ENCODE measurements around the gene SHOC2. TPM values are rescaled to one million over a fixed set of nuclear protein-coding genes. Genes with fewer than 3 reads are reported as not detected.
A peak's percentile ranks its signal among the peaks of the same experiment; 100 is the strongest.

Gene SHOC2
- total and polyA plus RNA-seq, 2 donors (not counting 1 experiment from before 2014, with no cell fraction given): 45.3 to 83.6 TPM

DNA sequence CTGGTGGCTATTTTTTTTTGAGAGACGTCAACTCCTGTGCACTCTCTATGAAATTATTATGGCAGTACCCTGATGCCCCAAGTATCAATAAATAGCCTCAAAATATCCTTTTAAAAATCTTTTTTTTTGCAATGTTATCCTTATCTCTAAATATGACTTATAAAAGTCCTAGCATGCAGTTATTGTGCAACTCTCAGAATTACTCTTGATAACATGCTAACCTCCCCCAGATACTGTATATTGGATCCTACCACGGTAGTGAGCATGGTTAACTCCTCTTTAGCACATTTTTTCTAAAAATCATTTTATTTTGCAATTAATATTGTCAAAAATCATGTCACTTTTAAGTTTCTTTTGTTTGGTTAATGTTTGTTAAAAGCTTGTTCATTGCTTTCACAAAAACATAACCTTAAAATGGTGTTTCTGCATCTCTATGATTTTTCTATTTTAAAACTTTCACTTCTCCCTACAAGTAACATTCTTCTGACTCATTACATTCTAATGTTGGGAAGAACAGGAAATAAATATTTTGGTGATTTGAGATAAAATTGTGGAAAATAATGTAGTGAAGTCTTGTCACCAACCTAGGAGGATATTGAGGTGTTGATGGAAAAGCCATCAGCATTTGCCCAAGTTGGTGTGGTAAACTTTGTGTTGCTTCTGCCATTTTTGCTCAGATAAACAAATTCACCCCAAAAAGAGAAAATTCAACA, 115.3 kb downstream of the SHOC2 start:
- no peak overlapping the region for H3K27ac ChIP-seq (ENCODE audit: insufficient read depth, low read length)
- no peak overlapping the region for H2AFZ ChIP-seq (ENCODE audit: low read length)
- H3K36me3 ChIP-seq (ENCODE audit: control insufficient read depth, insufficient read depth, low read length): no peaks in the 10 kb centered on the region
- TF ChIP-seq, protein P1, sequence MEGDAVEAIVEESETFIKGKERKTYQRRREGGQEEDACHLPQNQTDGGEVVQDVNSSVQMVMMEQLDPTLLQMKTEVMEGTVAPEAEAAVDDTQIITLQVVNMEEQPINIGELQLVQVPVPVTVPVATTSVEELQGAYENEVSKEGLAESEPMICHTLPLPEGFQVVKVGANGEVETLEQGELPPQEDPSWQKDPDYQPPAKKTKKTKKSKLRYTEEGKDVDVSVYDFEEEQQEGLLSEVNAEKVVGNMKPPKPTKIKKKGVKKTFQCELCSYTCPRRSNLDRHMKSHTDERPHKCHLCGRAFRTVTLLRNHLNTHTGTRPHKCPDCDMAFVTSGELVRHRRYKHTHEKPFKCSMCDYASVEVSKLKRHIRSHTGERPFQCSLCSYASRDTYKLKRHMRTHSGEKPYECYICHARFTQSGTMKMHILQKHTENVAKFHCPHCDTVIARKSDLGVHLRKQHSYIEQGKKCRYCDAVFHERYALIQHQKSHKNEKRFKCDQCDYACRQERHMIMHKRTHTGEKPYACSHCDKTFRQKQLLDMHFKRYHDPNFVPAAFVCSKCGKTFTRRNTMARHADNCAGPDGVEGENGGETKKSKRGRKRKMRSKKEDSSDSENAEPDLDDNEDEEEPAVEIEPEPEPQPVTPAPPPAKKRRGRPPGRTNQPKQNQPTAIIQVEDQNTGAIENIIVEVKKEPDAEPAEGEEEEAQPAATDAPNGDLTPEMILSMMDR (conservative IDR thresholded peaks at IDR 0.05 in 1 of 2, IDR thresholded peaks at IDR 0.05 in 1 of 2; ENCODE audit: low read depth in 1 of 2, low read length in 2 of 2): no peak
- TF ChIP-seq EZH2 (IDR thresholded peaks at IDR 0.05; ENCODE audit: low read length, missing control alignments): no peak
- no peaks in the 10 kb centered on the region for H3K79me2 ChIP-seq (ENCODE audit: control insufficient read depth, insufficient read depth, low read length)
- H3K27me3 ChIP-seq (ENCODE audit: control insufficient read depth, insufficient read depth, low read length): no peaks in the 10 kb centered on the region
- no peaks in the 10 kb centered on the region for H3K4me1 ChIP-seq (ENCODE audit: control insufficient read depth, extremely low read depth, insufficient read depth, low read length)
- H4K20me1 ChIP-seq (ENCODE audit: control insufficient read depth, extremely low read depth, insufficient read depth, low read length): no peaks in the 10 kb centered on the region
- H3K9me3 ChIP-seq (ENCODE audit: control insufficient read depth, insufficient read depth, low read depth, low read length): no peaks in the 10 kb centered on the region
- no peak overlapping the region for H3K9ac ChIP-seq (ENCODE audit: insufficient read depth, low read length)
- no peak overlapping the region for H3K4me2 ChIP-seq (ENCODE audit: extremely low read depth, insufficient read depth, low read length)
- H3K4me3 ChIP-seq (replicated peaks in 1 of 4; ENCODE audit: control extremely low read depth in 1 of 4, insufficient read depth in 1 of 4, low read depth in 3 of 4, low read length in 4 of 4): no peak overlapping the region
- peak; percentile 5 to 49 for DNase-seq (ENCODE audit: low read depth in 2 of 2)

DNA sequence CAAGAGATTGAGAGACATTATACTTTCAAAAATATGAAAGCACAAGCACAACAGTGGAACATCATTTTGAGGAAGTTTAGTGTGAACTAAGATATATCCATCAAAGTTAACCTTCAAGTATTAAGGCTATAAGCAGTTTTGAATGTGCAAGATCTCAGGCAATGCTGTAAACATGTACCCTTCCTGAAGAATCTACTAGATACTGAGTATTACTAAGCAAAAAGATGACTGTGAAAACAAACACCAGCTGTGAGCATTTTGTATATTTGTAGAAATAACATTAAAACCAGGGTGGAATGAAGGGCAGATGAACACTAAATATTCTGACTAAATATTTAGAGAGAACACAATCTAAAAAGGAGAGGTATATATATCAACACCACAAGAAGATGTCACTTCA, 116.1 kb downstream of the SHOC2 start:
- no peak overlapping the region for H3K4me2 ChIP-seq (ENCODE audit: extremely low read depth, insufficient read depth, low read length)
- no peaks in the 10 kb centered on the region for H3K9me3 ChIP-seq (ENCODE audit: control insufficient read depth, insufficient read depth, low read depth, low read length)
- H3K36me3 ChIP-seq (ENCODE audit: control insufficient read depth, insufficient read depth, low read length): no peaks in the 10 kb centered on the region
- DNase-seq (ENCODE audit: low read depth in 2 of 2): peak in 1 of 2 donors; percentile 5
- no peak overlapping the region for H3K9ac ChIP-seq (ENCODE audit: insufficient read depth, low read length)
- H2AFZ ChIP-seq (ENCODE audit: low read length): no peak overlapping the region
- no peaks in the 10 kb centered on the region for H3K27me3 ChIP-seq (ENCODE audit: control insufficient read depth, insufficient read depth, low read length)
- H3K27ac ChIP-seq (ENCODE audit: insufficient read depth, low read length): no peak overlapping the region
- H3K4me1 ChIP-seq (ENCODE audit: control insufficient read depth, extremely low read depth, insufficient read depth, low read length): no peaks in the 10 kb centered on the region
- TF ChIP-seq, protein P1 (conservative IDR thresholded peaks at IDR 0.05 in 1 of 2, IDR thresholded peaks at IDR 0.05 in 1 of 2; ENCODE audit: low read depth in 1 of 2, low read length in 2 of 2): no peak
- TF ChIP-seq EZH2 (IDR thresholded peaks at IDR 0.05; ENCODE audit: low read length, missing control alignments): no peak
- no peaks in the 10 kb centered on the region for H4K20me1 ChIP-seq (ENCODE audit: control insufficient read depth, extremely low read depth, insufficient read depth, low read length)
- H3K4me3 ChIP-seq (replicated peaks in 1 of 4; ENCODE audit: control extremely low read depth in 1 of 4, insufficient read depth in 1 of 4, low read depth in 3 of 4, low read length in 4 of 4): no peak overlapping the region
- no peaks in the 10 kb centered on the region for H3K79me2 ChIP-seq (ENCODE audit: control insufficient read depth, insufficient read depth, low read length)

DNA sequence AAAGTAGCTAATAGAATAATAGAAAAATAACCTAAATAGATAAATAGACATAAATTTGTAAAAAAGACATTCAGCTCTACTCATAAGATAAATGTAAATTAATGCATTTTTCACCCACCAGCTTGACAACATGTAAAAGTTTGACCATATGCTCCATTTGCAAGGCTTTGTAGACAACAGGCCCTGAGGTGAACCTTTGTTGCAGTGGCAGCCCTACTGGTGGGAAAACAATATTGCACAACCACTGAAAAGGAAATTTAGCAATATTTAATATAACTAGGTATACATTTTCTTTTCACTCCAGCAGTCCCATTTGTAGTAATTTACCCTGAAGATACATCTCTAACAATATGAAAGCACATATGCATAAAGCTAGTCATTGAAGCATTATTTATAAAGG, 118.5 kb downstream of the SHOC2 start:
- Histone ChIP-seq H3K4me2 (ENCODE audit: extremely low read depth, insufficient read depth, low read length) (no peak overlapping the region), H3K4me1 (ENCODE audit: control insufficient read depth, extremely low read depth, insufficient read depth, low read length) (no peaks in the 10 kb centered on the region), H2AFZ (ENCODE audit: low read length) (no peak overlapping the region), H3K9ac (ENCODE audit: insufficient read depth, low read length) (no peak overlapping the region), H4K20me1 (ENCODE audit: control insufficient read depth, extremely low read depth, insufficient read depth, low read length) (no peaks in the 10 kb centered on the region), H3K36me3 (ENCODE audit: control insufficient read depth, insufficient read depth, low read length) (no peaks in the 10 kb centered on the region), H3K27ac (ENCODE audit: insufficient read depth, low read length) (no peak overlapping the region), H3K4me3 (replicated peaks in 1 of 4; ENCODE audit: control extremely low read depth in 1 of 4, insufficient read depth in 1 of 4, low read depth in 3 of 4, low read length in 4 of 4) (no peak overlapping the region), H3K9me3 (ENCODE audit: control insufficient read depth, insufficient read depth, low read depth, low read length) (no peaks in the 10 kb centered on the region), H3K27me3 (ENCODE audit: control insufficient read depth, insufficient read depth, low read length) (no peaks in the 10 kb centered on the region), H3K79me2 (ENCODE audit: control insufficient read depth, insufficient read depth, low read length) (no peaks in the 10 kb centered on the region)
- no peak for DNase-seq (ENCODE audit: low read depth in 2 of 2)
- TF ChIP-seq EZH2 (IDR thresholded peaks at IDR 0.05; ENCODE audit: low read length, missing control alignments): no peak
- TF ChIP-seq, protein P1 (conservative IDR thresholded peaks at IDR 0.05 in 1 of 2, IDR thresholded peaks at IDR 0.05 in 1 of 2; ENCODE audit: low read depth in 1 of 2, low read length in 2 of 2): peak in 1 of 2 donors; percentile 32
